Vagina (tissue), 2 donors: ENCODE results near the gene DDX51. TPM values are rescaled to one million over a fixed set of nuclear protein-coding genes. Genes with fewer than 3 reads are reported as not detected.

Source experiments
- DNase-seq, 2 donors: peaks; one replicate each; pipeline ENCODE4 v3.0.0-alpha.2; 2017; ENCODE audit errors: extremely low spot score in 2 of 2
- H3K27ac ChIP-seq: fragments of 200-600 bp; sonication (generic); one replicate; pipeline ENCODE4 v1.5.1; 2019
- H3K27me3 ChIP-seq: fragments of 200-600 bp; sonication (generic); one replicate; pipeline ENCODE4 v1.5.1; 2019
- H3K36me3 ChIP-seq, 2 donors: fragments of 200-600 bp; sonication (generic); one replicate each; pipeline ENCODE4 v1.5.1; 2017 to 2019
- H3K4me1 ChIP-seq: fragments of 200-600 bp; sonication (generic); one replicate; pipeline ENCODE4 v1.5.1; 2019
- H3K4me3 ChIP-seq, 2 donors: fragments of 200-600 bp; sonication (generic); 1 replicate in 1 of 2; 2 replicates in 1 of 2; pipeline ENCODE4 v1.5.1; 2016 to 2019
- H3K9me3 ChIP-seq: fragments of 200-600 bp; sonication (generic); one replicate; pipeline ENCODE4 v1.5.1; 2019
- CTCF ChIP-seq, 3 experiments: fragments of 450-650 bp in 2 of 3; fragments of 200-600 bp in 1 of 3; sonication (generic) in 1 of 3; IDR thresholded peaks; one replicate each; pipeline ENCODE4 v1.5.1; 2017 to 2019; ENCODE audit warnings: antibody characterized with exemption in 3 of 3, mild to moderate bottlenecking in 2 of 3, moderate library complexity in 2 of 3
- POLR2A ChIP-seq, 2 donors: fragments of 450-650 bp; IDR thresholded peaks; one replicate each; pipeline ENCODE4 v1.6.1; 2017; ENCODE audit warnings: antibody characterized with exemption in 2 of 2, mild to moderate bottlenecking in 2 of 2, moderate library complexity in 2 of 2
- POLR2AphosphoS5 ChIP-seq, 2 donors: sonication (generic); formaldehyde crosslinking; IDR thresholded peaks; one replicate each; pipeline ENCODE4 v1.9.0; 2017; ENCODE audit warnings: antibody characterized with exemption in 2 of 2, mild to moderate bottlenecking in 2 of 2, low read depth in 1 of 2; ENCODE audit not compliant: insufficient read depth in 1 of 2
- intact Hi-C: fragments of 100-400 bp; cut with DNase I; formaldehyde crosslinking; loops from one replicate; pipeline ENCODE4 v1.15.1; 2023
- small RNA-seq: library from RNA; depleted of rRNA; stranded (forward); fragments of <200 nt; gene quantifications from one replicate; pipeline ENCODE3, GENCODE V24; 2016
- total RNA-seq: library from RNA; depleted of rRNA; stranded (reverse); fragments of >200 nt; gene quantifications from one replicate; pipeline ENCODE4 v1.2.3, GENCODE V29; 2016

Gene DDX51
- total RNA-seq, 1 donor from 2014 or later: 11.3 TPM

GRCh38 chr12:132094269-132094891, 49.7 kb downstream of the DDX51 start:
- Histone ChIP-seq H3K4me3 (no peak overlapping the region), H3K27ac (no peak overlapping the region), H3K27me3 (no peaks in the 10 kb centered on the region), H3K4me1 (no peaks in the 10 kb centered on the region), H3K9me3 (no peaks in the 10 kb centered on the region), H3K36me3 (peaks cover 0 to 11% of the 10 kb centered on the region in 2 donors)
- no peak for DNase-seq
- TF ChIP-seq POLR2A (IDR thresholded peaks at IDR 0.05) (no peak), CTCF (IDR thresholded peaks at IDR 0.05) (no peak), POLR2AphosphoS5 (IDR thresholded peaks at IDR 0.05; ENCODE audit: insufficient read depth in 1 of 2, low read depth in 1 of 2) (no peak)
- intact Hi-C loops: no loop called here

GRCh38 chr12:132089407-132089910, 54.7 kb downstream of the DDX51 start:
- H3K27ac ChIP-seq: no peak overlapping the region
- no peaks in the 10 kb centered on the region for H3K9me3 ChIP-seq
- intact Hi-C loops: no loop called here
- peaks cover 0 to 11% of the 10 kb centered on the region in 2 donors for H3K36me3 ChIP-seq
- DNase-seq: no peak
- no peak overlapping the region for H3K4me3 ChIP-seq
- peaks cover 17% of the 10 kb centered on the region for H3K4me1 ChIP-seq
- no peaks in the 10 kb centered on the region for H3K27me3 ChIP-seq
- TF ChIP-seq POLR2A (IDR thresholded peaks at IDR 0.05): no peak
- no peak for TF ChIP-seq CTCF (IDR thresholded peaks at IDR 0.05)
- no peak for TF ChIP-seq POLR2AphosphoS5 (IDR thresholded peaks at IDR 0.05; ENCODE audit: insufficient read depth in 1 of 2, low read depth in 1 of 2)

Small RNA genes within 50 kb of the gene (small RNA-seq; reads per million reads assigned to genes)
- gene AC138466.3: not detected

Other genes starting within 250 kb of the DDX51 start
- gene ULK1, start 249.7 kb downstream of the DDX51 start, total RNA-seq: 33.1 TPM
- gene PUS1, start 215.0 kb downstream of the DDX51 start, total RNA-seq: 37.6 TPM
- gene EP400, start 194.4 kb downstream of the DDX51 start, total RNA-seq: 35.6 TPM
- gene NOC4L, start 138 bp upstream of the DDX51 start, total RNA-seq: 13.0 TPM
- 1.5 TPM for gene GALNT9, start 185.3 kb upstream of the DDX51 start, total RNA-seq